ENCODE measurements around the gene OR52I1.

OR52I1 gene

GRCh38 chr11:4593739-4594138 is at the start of gene OR52I1:
Gene OR52I1, plus strand, starts transcription at chr11:4594039. Its CDS starts 0 bp downstream, at chr11:4594039.
- DNase-seq: no peak
- intact Hi-C loops (cut with DNase I): no loop called here

- DNase-seq: no peak
- intact Hi-C loops (cut with DNase I): no loop called here
Observed at GRCh38 chr11:4544891-4545290, 48.9 kb upstream of the OR52I1 start, which contains the start of gene OR52M1. Gene OR52M1, plus strand, starts transcription at chr11:4545191. Its CDS starts 0 bp downstream, at chr11:4545191.

- intact Hi-C loops (cut with DNase I): no loop called here
- DNase-seq: no peak
Observed at GRCh38 chr11:4546878-4547277, 47.0 kb upstream of the OR52I1 start.

- DNase-seq: no peak
- intact Hi-C loops (cut with DNase I): no loop called here
Observed at GRCh38 chr11:4547416-4547815, 46.4 kb upstream of the OR52I1 start.

GRCh38 chr11:4551346-4551979 is 42.4 kb upstream of the OR52I1 start:
- intact Hi-C loops (cut with DNase I): no loop called here
- no peak for DNase-seq

GRCh38 chr11:4559527-4560440 is 34.1 kb upstream of the OR52I1 start:
- intact Hi-C loops (cut with DNase I): no loop called here
- no peak for DNase-seq

GRCh38 chr11:4560467-4560866 is 33.4 kb upstream of the OR52I1 start:
- intact Hi-C loops (cut with DNase I): no loop called here
- DNase-seq: no peak

- intact Hi-C loops (cut with DNase I): no loop called here
- DNase-seq: no peak
Observed at GRCh38 chr11:4565371-4565770, 28.5 kb upstream of the OR52I1 start.

- no peak for DNase-seq
- intact Hi-C loops (cut with DNase I): no loop called here
Observed at GRCh38 chr11:4569075-4569474, 24.8 kb upstream of the OR52I1 start.

- intact Hi-C loops (cut with DNase I): no loop called here
- DNase-seq: no peak
Observed at GRCh38 chr11:4576880-4577279, 17.0 kb upstream of the OR52I1 start.

- intact Hi-C loops (cut with DNase I): no loop called here
- no peak for DNase-seq
Observed at GRCh38 chr11:4577761-4578160, 16.1 kb upstream of the OR52I1 start.

GRCh38 chr11:4578624-4579023 is 15.2 kb upstream of the OR52I1 start:
- DNase-seq: no peak
- intact Hi-C loops (cut with DNase I): no loop called here

GRCh38 chr11:4580124-4580523 is 13.7 kb upstream of the OR52I1 start:
- intact Hi-C loops (cut with DNase I): no loop called here
- DNase-seq: no peak

- DNase-seq: no peak
- intact Hi-C loops (cut with DNase I): no loop called here
Observed at GRCh38 chr11:4581443-4581842, 12.4 kb upstream of the OR52I1 start, which contains the start of gene OR52I2. Gene OR52I2, plus strand, starts transcription at chr11:4581743.

- intact Hi-C loops (cut with DNase I): no loop called here
- no peak for DNase-seq
Observed at GRCh38 chr11:4589017-4589416, 4.8 kb upstream of the OR52I1 start.

- intact Hi-C loops (cut with DNase I): no loop called here
Observed at GRCh38 chr11:4605057-4605456, 11.2 kb downstream of the OR52I1 start.

GRCh38 chr11:4606231-4607015 is 12.6 kb downstream of the OR52I1 start:
- DNase-seq: no peak
- intact Hi-C loops (cut with DNase I): no loop called here

More at GRCh38 chr11:4605057-4605456, 11.2 kb downstream of the OR52I1 start:
- DNase-seq: peak in 1 of 10 donors; percentile 74

GRCh38 chr11:4607096-4607495 is 13.3 kb downstream of the OR52I1 start:
- intact Hi-C loops (cut with DNase I): no loop called here
- DNase-seq: no peak

GRCh38 chr11:4607781-4608666 is 14.2 kb downstream of the OR52I1 start, which contains the start of gene TRIM68:
Gene TRIM68, minus strand, starts transcription at chr11:4608231. Its CDS starts 2,727 bp downstream, at chr11:4605504.
- DNase-seq: peak; percentile 94 to 100 (median 98)
- intact Hi-C loops (cut with DNase I): loop anchor here (2.0 kb wide), 1 partner anchor 29 kb away; the partner anchor contains the start of gene OR51D1
